ENCODE measurements around the gene FABP6.

Gene FABP6

GRCh38 chr5:160274483-160274931, 45.2 kb downstream of the FABP6 start:
- TF ChIP-seq CTCF (IDR thresholded peaks at IDR 0.05; ENCODE audit: low read length, missing control alignments), result no peak
- H3K4me3 ChIP-seq (replicated peaks; ENCODE audit: low read depth, low read length), result no peak overlapping the region
- DNase-seq (ENCODE audit: low read depth), result no peak

- H3K4me3 ChIP-seq (replicated peaks; ENCODE audit: low read depth, low read length), result no peak overlapping the region
- no peak for TF ChIP-seq CTCF (IDR thresholded peaks at IDR 0.05; ENCODE audit: low read length, missing control alignments)
- no peak for DNase-seq (ENCODE audit: low read depth)
Observed at GRCh38 chr5:160278343-160278742, 49.0 kb downstream of the FABP6 start.

GRCh38 chr5:160280384-160281095, 51.2 kb downstream of the FABP6 start:
- TF ChIP-seq CTCF (IDR thresholded peaks at IDR 0.05; ENCODE audit: low read length, missing control alignments), result no peak
- DNase-seq (ENCODE audit: low read depth), result no peak
- no peak overlapping the region for H3K4me3 ChIP-seq (replicated peaks; ENCODE audit: low read depth, low read length)

GRCh38 chr5:160281275-160281674, 52.0 kb downstream of the FABP6 start:
- DNase-seq (ENCODE audit: low read depth), result no peak
- no peak for TF ChIP-seq CTCF (IDR thresholded peaks at IDR 0.05; ENCODE audit: low read length, missing control alignments)

GRCh38 chr5:160284291-160284873, 55.1 kb downstream of the FABP6 start:
- H3K4me3 ChIP-seq (replicated peaks; ENCODE audit: low read depth, low read length), result no peak overlapping the region
- no peak for DNase-seq (ENCODE audit: low read depth)
- no peak for TF ChIP-seq CTCF (IDR thresholded peaks at IDR 0.05; ENCODE audit: low read length, missing control alignments)

More at GRCh38 chr5:160281275-160281674, 52.0 kb downstream of the FABP6 start:
- H3K4me3 ChIP-seq (replicated peaks; ENCODE audit: low read depth, low read length), result no peak overlapping the region

GRCh38 chr5:160285316-160285715, 56.0 kb downstream of the FABP6 start:
- TF ChIP-seq CTCF (IDR thresholded peaks at IDR 0.05; ENCODE audit: low read length, missing control alignments), result no peak
- H3K4me3 ChIP-seq (replicated peaks; ENCODE audit: low read depth, low read length), result no peak overlapping the region
- DNase-seq (ENCODE audit: low read depth), result no peak

Measured in fibroblast of pulmonary artery (primary cell).